ENCODE measurements around the gene FAM78B.

GRCh38 chr1:166189126-166189525 is 22.3 kb upstream of the FAM78B start:
- TF ChIP-seq CTCF (IDR thresholded peaks at IDR 0.05) (no peak), POLR2A (IDR thresholded peaks at IDR 0.05) (no peak)

Data from Peyer's patch (tissue), 4 donors.